NCI-H69 (cell line): ENCODE measurements around the gene MT1M.

Source experiments
- DNase-seq: peaks from one replicate; lab custom pipeline; 2025; lab: John Stamatoyannopoulos, UW

The MT1M gene

DNA sequence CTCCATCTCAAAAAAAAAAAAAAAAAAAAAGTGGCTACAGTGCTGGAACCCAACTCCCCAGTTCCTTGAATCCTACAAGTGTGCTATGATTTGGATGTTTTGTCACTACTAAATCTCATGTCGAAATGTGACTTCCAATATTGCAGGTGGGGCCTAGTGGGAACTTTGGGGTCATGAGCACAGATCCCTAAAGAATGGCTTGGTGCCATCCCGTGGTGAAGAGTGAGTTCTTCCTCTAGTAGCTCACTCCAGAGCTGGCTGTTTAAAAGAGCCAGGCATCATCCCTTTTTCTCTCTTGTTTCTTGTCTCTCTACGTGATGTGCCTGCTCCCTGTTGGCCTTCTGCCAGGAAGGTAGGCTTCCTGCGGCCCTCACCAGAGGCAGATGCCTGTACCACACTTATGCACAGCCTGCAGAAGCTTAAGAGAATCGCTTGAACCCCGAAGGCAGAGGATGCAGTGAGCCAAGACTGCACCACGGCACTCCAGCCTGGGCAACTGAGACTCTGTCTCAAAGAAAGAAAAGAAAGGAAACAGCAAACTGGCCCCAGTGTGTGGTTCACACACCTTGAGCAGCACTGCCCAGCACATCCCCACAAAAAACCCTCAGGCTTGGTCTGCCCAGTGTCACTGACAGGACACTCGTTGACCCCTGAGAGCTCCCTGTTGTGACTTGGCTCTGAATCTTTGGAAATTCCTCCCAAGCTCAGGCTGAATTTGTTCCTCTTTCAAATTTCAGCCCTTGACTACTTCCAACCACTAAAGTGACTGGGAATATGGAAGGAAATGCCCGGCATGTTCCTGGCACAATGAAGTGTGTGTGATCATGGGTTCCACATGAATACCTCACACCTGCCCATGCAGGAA, 3.7 kb upstream of the MT1M start:
- peak; percentile 43 for DNase-seq

DNA sequence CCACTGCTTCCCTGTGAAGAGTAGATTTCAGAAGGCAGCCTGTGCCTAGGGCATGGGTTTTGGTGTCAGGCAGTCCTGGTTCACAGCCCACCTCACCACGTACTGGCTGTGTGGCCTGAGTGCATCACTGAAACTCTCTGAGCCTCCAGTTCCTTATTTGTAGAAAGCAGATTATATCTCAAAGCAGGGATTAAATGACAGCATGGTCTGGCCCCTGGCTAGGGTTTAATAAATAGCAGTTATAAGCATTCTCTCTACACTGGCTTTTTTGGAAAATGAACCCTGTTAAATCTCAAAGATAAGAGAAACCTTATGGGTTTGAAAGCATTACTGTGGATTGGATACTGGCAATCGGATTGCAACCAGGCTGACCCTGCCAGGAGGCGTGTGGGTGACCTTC, 2.9 kb upstream of the MT1M start:
- no peak for DNase-seq

DNA sequence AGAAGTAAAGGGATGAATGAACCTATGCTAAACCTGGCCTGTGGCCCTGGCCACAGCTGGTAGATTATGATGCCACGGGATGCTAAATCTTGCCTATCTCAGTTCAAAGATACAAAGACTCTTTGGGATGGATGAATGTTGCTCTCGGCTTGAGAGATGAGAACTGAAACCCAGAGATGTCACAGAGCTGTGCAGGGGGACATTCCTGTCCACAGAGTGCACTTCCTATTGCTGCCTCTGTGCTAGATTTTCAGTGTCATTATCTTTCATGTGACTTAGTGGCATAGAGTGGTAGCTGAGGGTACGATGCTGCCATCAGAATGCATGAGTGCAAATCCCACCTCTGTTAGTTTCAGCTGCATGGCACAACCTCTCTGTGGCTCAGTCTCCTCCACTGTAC, 2.3 kb upstream of the MT1M start:
- DNase-seq, result no peak

DNA sequence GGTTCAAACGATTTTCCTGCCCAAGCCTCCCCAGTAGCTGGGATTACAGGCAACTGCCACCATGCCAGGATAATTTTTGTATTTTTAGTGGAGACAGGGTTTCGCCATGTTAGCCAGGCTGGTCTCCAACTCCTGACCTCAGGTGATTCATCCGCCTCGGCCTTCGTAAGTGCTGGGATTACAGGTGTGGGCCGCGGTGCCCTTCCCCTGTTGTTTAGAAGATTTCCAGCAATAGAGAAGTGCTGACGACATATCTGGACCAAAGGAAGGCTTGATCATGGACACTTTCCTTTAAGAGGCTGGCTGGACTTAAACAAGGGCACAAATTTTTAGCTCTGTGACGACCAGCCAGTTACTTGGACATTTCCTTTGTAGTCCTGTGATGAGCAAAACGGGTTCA, 1.3 kb upstream of the MT1M start:
- DNase-seq, result no peak

DNA sequence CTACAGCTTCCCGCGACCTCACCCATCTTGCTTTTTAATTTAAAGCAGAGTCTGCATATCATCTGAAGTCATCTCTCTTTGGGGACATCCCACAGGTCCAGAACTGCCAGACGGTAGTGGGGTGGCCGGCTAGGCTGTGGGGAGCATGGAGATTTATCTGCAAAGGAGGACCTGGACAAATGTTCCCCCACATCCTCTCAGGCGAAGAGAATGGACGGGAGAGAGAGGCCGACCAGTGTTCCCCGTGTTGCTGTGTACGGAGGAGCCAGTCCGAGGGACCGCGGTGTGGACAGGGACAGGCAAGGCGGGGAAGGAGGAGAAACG, 665 bp upstream of the MT1M start:
- no peak for DNase-seq

DNA sequence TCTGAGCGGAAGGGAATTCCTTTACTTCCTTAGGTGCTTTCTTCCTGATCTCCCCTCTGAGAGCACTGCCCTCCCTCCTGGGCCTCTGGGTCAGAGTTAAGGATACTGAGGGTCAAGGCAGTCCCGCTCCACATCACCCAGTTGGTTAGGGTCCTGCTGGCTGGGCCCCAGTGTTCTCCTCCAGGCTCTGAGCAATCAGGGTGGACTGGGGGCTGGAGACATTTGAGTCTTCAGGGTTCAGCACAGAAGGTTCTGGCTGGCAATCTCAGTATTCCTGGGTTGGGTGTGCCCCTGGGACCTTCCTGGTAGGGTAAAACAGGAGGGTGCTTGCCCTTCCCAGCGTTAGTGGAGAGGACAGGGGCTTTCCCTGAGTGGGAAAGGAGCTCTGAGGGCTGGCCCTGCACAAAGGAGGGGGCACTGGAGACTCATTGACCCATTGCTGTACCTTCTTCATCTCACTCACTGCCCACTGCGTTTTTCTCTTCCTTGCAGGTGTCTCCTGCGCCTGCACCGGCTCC, 448 bp downstream of the MT1M start:
- no peak for DNase-seq

DNA sequence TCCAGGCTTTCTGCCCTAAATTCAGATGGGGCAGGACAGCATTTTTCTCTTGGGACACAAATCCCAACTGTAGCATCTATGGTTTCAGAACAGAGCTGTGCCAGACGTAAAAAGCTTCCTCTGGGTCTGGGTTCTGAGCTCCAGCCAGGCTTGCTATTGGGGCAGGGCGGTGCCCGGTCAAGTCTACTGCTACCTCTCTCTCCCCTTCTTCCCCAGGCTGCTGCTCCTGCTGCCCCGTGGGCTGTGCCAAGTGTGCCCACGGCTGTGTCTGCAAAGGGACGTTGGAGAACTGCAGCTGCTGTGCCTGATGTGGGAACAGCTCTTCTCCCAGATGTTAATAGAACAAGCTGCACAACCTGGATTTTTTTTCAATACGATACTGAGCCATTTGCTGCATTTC, 1.1 kb downstream of the MT1M start:
- DNase-seq, result no peak

DNA sequence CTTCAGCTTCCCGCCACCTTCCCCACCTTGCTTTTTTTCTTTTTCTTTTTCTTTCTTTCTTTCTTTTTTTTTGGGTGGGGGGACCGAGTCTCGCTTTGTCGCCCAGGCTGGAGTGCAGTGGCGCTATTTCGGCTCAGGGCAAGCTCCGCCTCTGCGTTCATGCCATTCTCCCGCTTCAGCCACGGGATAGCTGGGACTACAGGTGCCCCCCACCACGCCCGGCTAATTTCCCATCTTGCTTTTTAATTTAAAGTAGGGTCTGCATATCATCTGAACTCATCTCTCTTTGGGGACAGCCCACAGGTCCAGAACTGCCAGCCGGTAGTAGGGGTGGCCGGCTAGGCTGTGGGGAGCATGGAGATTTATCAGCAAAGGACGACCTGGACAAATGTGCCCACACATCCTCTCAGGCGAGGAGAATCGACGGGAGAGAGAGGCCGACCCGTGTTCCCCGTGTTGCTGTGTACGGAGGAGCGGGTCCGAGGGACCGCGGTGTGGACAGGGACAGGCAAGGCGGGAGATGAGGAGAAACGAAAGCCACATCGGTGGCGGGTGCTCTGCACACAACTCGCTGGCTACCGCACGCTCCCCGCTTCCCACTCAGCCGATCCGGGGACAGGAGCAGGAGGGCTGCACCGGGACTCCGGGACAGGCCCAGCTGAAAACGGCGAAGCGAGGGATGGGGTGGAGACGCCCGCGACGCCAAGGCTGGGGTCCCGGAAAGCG, 2.4 kb downstream of the MT1M start:
- DNase-seq, result no peak

DNA sequence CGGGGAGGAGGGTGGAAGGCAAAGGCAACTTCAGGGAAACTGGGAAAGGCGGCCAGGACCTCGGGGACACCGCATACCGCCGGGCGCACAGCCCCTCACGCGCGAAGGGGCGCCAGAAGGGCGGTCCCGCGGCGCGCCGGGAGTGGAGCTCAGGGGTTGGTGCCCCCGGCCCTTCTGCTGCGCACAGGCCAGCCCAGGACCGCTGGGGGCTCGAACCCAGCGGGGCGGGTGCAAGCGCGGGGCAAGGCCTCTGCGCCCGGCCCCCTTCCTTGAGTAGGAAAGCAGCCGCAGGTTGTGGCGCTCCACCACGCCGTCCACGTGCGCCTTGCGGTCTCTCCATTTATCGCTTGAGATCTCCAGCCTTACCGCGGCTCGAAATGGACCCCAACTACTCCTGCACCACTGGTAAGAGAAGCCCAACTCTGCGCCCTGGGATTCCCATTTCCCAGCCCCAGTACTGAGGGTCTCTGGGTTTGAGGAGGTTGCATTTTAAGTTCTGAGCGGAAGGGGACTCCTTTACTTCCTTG, 3.0 kb downstream of the MT1M start:
- no peak for DNase-seq

DNA sequence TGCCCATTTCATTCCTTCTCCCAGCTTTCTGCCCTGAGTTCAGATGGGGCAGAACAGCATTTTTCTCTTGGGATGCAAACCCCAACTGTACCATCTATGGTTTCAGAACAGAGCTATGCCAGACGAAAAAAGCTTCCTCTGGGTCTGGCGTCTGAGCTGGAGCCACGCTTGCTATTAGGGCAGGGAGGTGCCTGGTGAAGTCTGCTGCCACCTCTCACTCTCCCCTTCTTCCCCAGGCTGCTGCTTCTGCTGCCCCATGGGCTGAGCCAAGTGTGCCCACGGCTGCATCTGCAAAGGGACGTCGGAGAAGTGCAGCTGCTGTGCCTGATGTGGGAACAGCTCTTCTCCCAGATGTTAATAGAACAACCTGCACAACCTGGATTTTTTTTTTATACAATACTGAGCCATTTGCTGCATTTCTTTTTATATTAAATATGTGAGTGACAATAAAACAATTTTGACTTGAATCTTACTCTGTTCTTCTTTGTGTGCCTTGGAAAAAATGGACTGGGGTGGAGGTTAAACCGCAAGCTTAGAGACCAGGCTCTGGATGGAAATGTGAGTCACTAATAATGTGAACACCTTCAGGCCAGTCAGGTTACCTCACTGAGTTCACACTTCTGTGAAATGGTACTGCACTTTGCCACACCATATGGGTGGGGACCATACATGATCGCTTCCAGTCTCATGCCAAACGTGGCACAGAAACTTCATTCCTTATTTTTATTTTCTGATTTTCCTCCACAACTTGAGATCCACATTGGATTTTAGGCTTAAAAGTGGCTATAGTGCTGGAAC, 4.4 kb downstream of the MT1M start:
- DNase-seq, result no peak

DNA sequence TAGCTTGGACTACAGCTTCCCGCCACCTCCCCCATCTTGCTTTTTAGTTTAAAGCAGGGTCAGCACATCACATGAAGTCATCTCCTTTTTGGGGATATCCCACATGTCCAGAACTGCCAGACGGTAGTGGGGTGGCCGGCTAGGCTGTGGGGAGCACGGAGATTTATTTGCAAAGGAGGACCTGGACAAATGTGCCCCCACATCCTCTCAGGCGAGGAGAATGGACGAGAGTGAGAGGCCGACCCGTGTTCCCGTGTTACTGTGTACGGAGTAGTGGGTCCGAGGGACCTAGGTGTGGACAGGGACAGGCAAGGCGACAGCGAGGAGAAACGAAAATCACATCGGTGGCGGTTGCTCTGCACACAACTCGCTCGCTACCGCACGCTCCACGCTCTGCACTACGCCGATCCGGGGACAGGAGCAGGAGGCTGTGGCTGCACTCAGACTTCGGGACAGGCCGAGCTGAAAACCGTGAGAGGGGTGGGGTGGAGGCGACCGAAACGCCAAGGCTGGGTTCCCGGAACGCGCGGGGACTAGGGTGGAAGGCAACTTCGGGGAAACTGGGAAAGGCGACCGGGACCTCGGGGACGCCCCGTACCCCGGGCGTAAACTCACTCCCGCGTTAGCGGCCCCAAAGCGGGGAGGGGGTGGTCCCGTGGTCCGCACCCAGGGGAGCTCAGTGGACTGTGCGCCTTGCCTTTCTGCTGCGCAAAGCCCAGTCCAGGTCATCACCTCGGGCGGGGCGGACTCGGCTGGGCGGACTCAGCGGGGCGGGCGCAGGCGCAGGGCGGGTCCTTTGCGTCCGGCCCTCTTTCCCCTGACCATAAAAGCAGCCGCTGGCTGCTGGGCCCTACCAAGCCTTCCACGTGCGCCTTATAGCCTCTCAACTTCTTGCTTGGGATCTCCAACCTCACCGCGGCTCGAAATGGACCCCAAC, 5.6 kb downstream of the MT1M start, which contains the start of gene MT1A:
Gene MT1A, plus strand, starts transcription at position 853 of the 937 bp plus-strand sequence. Its CDS starts 73 bp downstream, at position 926.
- no peak for DNase-seq

DNA sequence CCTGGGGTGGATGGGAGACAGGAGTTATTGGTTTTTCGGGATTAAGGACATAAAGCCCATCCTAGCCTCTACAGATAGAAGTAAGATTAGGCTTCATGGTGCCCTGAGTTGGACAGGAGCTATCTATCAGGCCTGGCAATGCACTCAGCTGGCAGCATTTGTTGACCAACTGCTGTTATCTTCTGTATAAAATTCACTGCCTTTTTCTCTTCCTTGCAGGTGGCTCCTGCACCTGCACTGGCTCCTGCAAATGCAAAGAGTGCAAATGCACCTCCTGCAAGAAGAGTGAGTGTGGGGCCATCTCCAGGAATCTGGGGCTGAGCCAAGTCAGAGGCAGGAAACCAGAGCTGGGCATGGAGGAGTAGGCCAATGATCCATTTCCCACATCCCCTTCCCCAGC, 6.6 kb downstream of the MT1M start:
- no peak for DNase-seq

DNA sequence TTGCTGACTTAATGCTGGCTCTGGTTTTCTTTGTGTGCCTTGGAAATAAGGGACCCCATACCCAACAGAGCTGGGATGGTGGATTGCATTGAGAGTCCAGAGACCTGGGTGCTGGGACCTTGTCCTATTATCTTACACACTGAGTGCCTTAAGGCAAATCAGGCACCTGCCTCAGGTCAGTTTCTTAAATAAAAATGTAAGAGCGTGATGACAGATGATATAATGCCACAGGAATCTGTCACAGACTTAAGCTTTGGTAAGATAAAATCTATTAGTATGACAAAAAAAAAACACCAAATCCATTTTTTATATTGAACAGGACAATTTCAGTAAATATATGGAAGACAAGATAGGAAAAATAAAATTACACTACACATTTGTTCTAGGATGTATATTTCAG, 7.6 kb downstream of the MT1M start:
- no peak for DNase-seq

DNA sequence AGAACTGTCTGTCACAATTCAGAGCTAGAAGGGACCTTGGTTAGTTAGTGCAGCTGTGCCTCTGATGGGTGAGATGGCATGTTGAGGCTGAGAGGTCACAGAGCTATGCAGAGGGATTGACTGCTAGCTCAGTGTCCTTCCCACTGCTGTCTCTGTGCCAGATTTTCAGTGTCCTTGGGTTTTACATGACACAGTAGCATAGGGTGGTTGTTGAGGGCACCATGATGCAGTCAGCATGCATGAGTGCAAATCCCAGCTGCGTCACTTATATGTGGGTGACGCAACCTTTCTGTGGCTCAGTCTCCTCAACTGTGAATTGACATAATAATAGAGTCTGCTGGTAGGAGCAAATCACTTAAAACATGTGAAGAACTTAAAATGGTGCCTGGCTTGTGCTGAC, 8.7 kb downstream of the MT1M start:
- no peak for DNase-seq

DNA sequence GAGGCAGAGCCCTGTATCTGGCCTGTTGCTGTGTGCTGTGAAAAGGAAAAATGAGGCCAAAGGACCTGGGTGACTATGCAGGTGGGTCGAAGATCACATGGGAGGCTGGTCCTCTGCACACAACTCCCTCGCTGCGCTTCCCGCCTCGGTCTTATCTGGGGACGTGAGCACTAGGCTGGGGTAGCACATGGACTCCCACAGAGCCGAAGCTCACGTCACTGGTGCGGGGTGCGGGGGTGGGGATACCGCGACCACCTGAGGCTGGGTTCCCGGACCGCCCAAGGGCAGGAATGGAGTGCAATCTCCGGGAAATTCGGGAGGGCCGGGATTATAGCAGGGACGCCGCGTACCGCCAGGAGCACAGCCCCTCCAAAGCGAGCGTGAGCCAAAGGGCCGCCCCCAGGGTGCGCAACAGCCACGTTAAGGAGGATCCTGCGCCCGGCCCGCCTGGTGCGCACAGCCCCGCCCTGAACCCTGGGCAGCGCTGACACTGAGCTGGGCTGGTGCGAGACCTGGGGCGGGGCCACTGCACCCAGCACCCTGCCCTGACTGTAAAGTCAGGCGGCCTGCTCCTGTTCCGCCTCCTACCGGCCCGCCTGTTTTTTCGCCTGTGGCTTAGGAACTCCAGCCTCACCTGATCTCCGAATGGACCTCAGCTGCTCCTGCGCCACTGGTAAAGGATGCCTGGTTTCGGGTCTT, 10.8 kb downstream of the MT1M start:
- peak; percentile 51 for DNase-seq

DNA sequence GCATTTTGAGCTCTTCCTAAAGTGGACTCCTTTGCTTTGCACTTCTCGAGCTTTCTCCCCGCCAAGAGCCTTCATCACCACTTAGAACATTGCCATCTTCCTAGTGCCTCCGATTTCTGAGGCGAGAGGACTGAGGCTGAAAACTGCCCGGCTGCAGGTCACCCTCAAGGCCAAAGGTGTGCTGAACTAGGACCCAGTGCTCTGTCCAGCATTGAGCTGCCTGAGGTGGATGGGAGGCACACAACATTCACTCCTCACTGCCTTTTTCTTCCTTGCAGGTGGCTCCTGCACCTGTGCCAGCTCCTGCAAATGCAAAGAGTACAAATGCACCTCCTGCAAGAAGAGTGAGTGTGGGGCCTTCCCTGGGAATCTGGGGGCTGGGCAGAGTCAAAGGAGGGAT, 11.4 kb downstream of the MT1M start:
- no peak for DNase-seq

DNA sequence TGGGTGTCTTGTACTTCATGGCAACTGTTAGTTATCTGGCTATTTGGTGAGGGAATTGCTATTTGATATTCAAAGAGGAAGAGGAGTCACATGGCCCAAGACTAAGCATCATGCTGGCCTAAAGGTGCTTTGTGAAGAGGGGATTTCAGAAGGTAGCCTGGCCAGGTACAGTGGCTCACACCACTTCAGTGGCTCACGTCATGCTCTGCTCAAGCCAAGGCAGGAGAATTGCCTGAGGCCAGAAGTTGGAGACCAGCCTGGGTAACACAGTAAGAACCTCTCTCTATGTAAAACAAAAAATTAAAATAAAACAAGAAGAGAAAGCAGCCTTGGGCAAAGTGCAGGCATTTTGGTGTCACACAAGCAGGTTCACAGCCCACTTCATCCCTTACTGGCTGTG, 12.9 kb downstream of the MT1M start:
- DNase-seq, result no peak

DNA sequence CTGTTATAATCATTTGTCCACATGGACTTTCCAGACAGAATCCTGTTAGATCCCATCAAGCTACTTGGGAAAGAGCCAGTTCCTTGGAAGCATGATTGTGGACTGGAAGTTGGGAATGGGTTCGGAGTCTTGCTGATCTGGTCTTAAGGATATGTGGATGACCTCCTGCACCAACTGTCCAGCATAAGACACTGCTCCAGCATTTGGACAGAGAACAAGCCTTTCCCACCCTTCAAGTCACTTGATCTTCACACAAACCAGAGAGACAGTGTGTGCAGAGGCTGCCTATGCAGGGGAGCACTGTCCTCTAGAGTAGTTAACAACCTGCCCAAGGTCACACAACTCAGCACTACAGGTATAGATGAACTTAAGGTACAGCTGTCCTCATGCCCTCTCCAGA, 13.4 kb downstream of the MT1M start:
- DNase-seq, result no peak

DNA sequence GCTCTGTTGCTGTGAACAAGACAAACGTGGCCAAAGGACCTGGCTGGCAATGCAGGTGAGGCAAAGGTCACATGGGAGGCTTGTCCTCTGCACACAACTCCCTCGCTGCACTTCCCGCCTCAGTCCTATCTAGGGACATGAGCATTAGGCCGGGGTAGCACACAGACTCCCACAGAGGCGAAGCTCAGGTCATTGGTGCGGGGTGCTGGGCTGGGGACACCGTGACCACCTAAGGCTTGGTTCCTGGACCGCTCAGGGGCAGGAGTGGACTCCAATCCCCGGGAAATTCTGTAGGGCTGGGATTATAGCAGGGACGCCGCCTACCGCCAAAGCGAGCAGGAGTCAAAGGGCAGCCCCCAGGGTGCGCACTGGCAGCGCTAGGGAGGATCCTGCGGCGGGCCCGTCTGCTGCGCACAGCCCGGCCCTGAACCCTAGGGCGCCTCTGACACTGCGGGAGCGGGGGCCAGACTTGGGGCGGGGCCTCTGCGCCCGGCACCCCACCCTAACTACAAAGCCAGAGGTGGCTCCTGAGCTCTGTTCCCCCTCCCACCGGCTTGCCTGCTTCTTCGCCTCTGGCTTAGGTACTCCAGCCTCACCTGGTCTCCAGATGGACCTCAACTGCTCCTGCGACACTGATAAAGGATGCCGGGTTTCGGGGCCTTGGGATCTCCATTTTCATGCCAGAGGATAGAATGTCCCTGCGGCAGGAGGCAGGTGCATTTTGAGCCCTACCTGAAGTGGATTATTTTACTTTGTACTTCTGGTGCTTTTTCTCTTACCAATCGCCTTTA, 15.4 kb downstream of the MT1M start:
- DNase-seq, result no peak

DNA sequence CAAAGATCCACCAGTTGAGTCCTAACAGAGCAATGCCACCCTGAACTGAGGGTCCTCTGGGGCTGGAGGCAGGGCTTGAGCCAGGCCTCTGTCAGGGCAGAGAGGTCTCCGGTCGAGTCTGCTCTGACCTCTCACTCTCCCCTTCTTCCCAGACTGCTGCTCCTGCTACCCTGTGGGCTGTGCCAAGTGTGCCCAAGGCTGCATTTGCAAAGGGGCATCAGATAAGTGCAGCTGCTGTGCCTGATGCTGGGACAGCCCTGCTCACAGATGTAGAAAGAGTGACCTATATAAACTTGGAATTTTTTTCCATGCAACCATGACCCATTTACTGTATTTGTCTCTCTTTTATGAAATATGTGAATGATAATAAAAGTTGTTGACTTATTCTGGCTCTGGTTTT, 16.8 kb downstream of the MT1M start:
- no peak for DNase-seq
